ENCODE data around the gene DNAJC1.

DNA sequence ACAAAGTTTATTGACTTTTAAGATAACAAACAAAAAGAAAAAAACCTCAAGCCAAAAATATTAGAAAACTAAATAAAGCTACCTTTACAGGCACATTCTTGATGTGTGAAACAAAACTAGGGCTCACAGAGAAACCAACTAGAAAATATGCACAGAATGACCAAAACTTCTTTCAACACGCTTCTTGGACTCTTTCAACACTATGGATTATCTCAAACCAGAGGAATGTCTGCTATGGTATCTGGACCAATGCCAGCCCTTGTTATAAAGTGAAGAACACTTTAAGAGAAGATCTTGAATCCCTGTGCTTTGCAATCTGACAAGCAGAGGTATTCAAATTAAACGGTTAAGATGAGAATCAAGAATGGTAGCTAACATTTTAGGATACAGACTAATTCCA, 76.6 kb downstream of the DNAJC1 start:
- TF ChIP-seq CTCF (IDR thresholded peaks at IDR 0.05; ENCODE audit: poor library complexity, severe bottlenecking) (no peak), EP300 (conservative IDR thresholded peaks at IDR 0.05; ENCODE audit: poor library complexity, severe bottlenecking) (no peak), POLR2AphosphoS5 (IDR thresholded peaks at IDR 0.05) (no peak), EZH2 (IDR thresholded peaks at IDR 0.05; ENCODE audit: borderline replicate concordance, insufficient read depth, low read length, poor library complexity, severe bottlenecking) (no peak), RAD21 (conservative IDR thresholded peaks at IDR 0.05) (no peak)
- TF ChIP-seq, protein P1, sequence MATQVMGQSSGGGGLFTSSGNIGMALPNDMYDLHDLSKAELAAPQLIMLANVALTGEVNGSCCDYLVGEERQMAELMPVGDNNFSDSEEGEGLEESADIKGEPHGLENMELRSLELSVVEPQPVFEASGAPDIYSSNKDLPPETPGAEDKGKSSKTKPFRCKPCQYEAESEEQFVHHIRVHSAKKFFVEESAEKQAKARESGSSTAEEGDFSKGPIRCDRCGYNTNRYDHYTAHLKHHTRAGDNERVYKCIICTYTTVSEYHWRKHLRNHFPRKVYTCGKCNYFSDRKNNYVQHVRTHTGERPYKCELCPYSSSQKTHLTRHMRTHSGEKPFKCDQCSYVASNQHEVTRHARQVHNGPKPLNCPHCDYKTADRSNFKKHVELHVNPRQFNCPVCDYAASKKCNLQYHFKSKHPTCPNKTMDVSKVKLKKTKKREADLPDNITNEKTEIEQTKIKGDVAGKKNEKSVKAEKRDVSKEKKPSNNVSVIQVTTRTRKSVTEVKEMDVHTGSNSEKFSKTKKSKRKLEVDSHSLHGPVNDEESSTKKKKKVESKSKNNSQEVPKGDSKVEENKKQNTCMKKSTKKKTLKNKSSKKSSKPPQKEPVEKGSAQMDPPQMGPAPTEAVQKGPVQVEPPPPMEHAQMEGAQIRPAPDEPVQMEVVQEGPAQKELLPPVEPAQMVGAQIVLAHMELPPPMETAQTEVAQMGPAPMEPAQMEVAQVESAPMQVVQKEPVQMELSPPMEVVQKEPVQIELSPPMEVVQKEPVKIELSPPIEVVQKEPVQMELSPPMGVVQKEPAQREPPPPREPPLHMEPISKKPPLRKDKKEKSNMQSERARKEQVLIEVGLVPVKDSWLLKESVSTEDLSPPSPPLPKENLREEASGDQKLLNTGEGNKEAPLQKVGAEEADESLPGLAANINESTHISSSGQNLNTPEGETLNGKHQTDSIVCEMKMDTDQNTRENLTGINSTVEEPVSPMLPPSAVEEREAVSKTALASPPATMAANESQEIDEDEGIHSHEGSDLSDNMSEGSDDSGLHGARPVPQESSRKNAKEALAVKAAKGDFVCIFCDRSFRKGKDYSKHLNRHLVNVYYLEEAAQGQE (IDR thresholded peaks at IDR 0.05; ENCODE audit: borderline replicate concordance) = no peak

Measured in neural cell (in vitro differentiated cells).